Astrocyte (in vitro differentiated cells and primary cell): ENCODE data around the gene TPST2. TPM values are rescaled to one million over a fixed set of nuclear protein-coding genes. Genes with fewer than 3 reads are reported as not detected.

Source experiments
- DNase-seq: peaks from one replicate; pipeline ENCODE4 v3.0.0-alpha.2; 2010; ENCODE audit warnings: low read depth
- FAIRE-seq: peaks from 2 replicates; lab custom pipeline; 2011; peaks lifted over from hg19 to GRCh38; lab: Jason Lieb, UNC
- H2AFZ ChIP-seq: 2 replicates; pipeline ENCODE4 v1.6.0; 2012; ENCODE audit warnings: low read depth, low read length, inconsistent platforms
- H3K27ac ChIP-seq: 2 replicates; pipeline ENCODE4 v1.5.1; 2011; ENCODE audit warnings: low read depth, low read length, inconsistent platforms
- H3K27me3 ChIP-seq: 2 replicates; pipeline ENCODE4 v1.6.0; 2011; ENCODE audit warnings: low read length, inconsistent platforms; ENCODE audit not compliant: insufficient read depth
- H3K36me3 ChIP-seq: 2 replicates; pipeline ENCODE4 v1.5.1; 2011; ENCODE audit warnings: low read length, inconsistent platforms; ENCODE audit not compliant: insufficient read depth
- H3K4me1 ChIP-seq: 2 replicates; pipeline ENCODE4 v1.5.1; 2011; ENCODE audit warnings: low read length, inconsistent platforms; ENCODE audit not compliant: insufficient read depth
- H3K4me2 ChIP-seq: 2 replicates; pipeline ENCODE4 v1.6.0; 2012; ENCODE audit warnings: low read length, inconsistent platforms
- H3K4me3 ChIP-seq: 2 replicates; pipeline ENCODE4 v1.5.1; 2011; ENCODE audit warnings: low read depth, mild to moderate bottlenecking, low read length, inconsistent platforms; ENCODE audit not compliant: insufficient read depth
- H3K79me2 ChIP-seq: 2 replicates; pipeline ENCODE4 v1.6.0; 2012; ENCODE audit warnings: mild to moderate bottlenecking, low read length, inconsistent platforms; ENCODE audit not compliant: insufficient read depth
- H3K9ac ChIP-seq: 2 replicates; pipeline ENCODE4 v1.6.0; 2012; ENCODE audit warnings: mild to moderate bottlenecking, low read length, inconsistent platforms
- H3K9me3 ChIP-seq: 2 replicates; pipeline ENCODE4 v1.5.1; 2012; ENCODE audit warnings: low read depth, mild to moderate bottlenecking, low read length, inconsistent platforms; ENCODE audit not compliant: insufficient read depth
- H4K20me1 ChIP-seq: 2 replicates; pipeline ENCODE4 v1.6.0; 2012; ENCODE audit warnings: low read length, inconsistent platforms; ENCODE audit not compliant: insufficient read depth
- H3K27ac Mint-ChIP-seq: one replicate; pipeline ENCODE4 v1.8.0; 2021; ENCODE audit warnings: mild to moderate bottlenecking, mixed read lengths; ENCODE audit not compliant: unreplicated experiment
- H3K27me3 Mint-ChIP-seq: one replicate; pipeline ENCODE4 v1.8.0; 2021; ENCODE audit warnings: low read depth, mixed read lengths; ENCODE audit not compliant: unreplicated experiment
- H3K36me3 Mint-ChIP-seq: one replicate; pipeline ENCODE4 v1.8.0; 2021; ENCODE audit warnings: low read depth, mixed read lengths; ENCODE audit not compliant: unreplicated experiment
- H3K4me1 Mint-ChIP-seq: one replicate; pipeline ENCODE4 v1.8.0; 2021; ENCODE audit warnings: low read depth, mixed read lengths; ENCODE audit not compliant: unreplicated experiment
- H3K4me3 Mint-ChIP-seq: one replicate; pipeline ENCODE4 v1.8.0; 2021; ENCODE audit warnings: mild to moderate bottlenecking, moderate library complexity, mixed read lengths; ENCODE audit not compliant: unreplicated experiment
- H3K9me3 Mint-ChIP-seq: one replicate; pipeline ENCODE4 v1.8.0; 2021; ENCODE audit warnings: mild to moderate bottlenecking, mixed read lengths; ENCODE audit not compliant: unreplicated experiment
- EZH2 ChIP-seq: IDR thresholded peaks from 2 replicates; pipeline ENCODE4 v1.6.1; 2012; ENCODE audit warnings: mild to moderate bottlenecking, low read length, inconsistent platforms; ENCODE audit not compliant: insufficient read depth
- total RNA-seq: library from RNA; stranded (reverse); gene quantifications from 2 replicates; pipeline ENCODE4 v1.2.1, GENCODE V29; 2021
- TF ChIP-seq, protein P1 (sequence below): IDR thresholded peaks from 2 replicates; pipeline ENCODE4 v1.5.1; 2011; ENCODE audit warnings: low read depth, mild to moderate bottlenecking, inconsistent platforms, low read length, moderate library complexity; ENCODE audit not compliant: insufficient read depth

Gene TPST2
- total RNA-seq, 1 donor from 2014 or later: 55.7 TPM

DNA sequence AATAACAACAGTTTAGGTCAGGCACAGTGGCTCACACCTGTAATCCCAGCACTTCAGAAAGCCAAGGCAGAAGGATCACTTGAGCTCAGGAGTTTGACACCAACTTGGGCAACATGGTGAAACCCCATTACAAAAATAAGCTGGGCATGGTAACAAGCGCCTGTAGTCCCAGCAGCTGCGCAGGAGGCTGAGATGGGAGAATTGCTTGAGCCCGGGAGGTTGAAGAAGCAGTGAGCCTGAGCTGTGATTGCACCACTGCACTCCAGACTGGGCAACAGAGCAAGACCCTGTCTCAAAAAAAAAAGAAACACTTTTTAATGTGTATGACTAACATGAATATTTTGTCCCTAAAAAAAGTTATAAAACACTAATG, 53.2 kb downstream of the TPST2 start:
- no peaks in the 10 kb centered on the region for H3K27me3 ChIP-seq
- Mint-ChIP-seq H3K4me1 (no peaks in the 10 kb centered on the region), H3K27me3 (no peaks in the 10 kb centered on the region), H3K4me3 (no peak overlapping the region), H3K9me3 (no peaks in the 10 kb centered on the region), H3K27ac (no peak overlapping the region), H3K36me3 (peaks cover 38% of the 10 kb centered on the region)
- H3K4me3 ChIP-seq: no peak overlapping the region
- FAIRE-seq (no peak), DNase-seq (no peak)
- TF ChIP-seq, protein P1, sequence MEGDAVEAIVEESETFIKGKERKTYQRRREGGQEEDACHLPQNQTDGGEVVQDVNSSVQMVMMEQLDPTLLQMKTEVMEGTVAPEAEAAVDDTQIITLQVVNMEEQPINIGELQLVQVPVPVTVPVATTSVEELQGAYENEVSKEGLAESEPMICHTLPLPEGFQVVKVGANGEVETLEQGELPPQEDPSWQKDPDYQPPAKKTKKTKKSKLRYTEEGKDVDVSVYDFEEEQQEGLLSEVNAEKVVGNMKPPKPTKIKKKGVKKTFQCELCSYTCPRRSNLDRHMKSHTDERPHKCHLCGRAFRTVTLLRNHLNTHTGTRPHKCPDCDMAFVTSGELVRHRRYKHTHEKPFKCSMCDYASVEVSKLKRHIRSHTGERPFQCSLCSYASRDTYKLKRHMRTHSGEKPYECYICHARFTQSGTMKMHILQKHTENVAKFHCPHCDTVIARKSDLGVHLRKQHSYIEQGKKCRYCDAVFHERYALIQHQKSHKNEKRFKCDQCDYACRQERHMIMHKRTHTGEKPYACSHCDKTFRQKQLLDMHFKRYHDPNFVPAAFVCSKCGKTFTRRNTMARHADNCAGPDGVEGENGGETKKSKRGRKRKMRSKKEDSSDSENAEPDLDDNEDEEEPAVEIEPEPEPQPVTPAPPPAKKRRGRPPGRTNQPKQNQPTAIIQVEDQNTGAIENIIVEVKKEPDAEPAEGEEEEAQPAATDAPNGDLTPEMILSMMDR: no peak
- TF ChIP-seq EZH2: no peak
- no peaks in the 10 kb centered on the region for H3K9me3 ChIP-seq
- H3K27ac ChIP-seq: no peak overlapping the region
- H3K36me3 ChIP-seq: peaks cover 26% of the 10 kb centered on the region
- no peak overlapping the region for H2AFZ ChIP-seq
- H3K9ac ChIP-seq: no peak overlapping the region
- peaks cover 20% of the 10 kb centered on the region for H4K20me1 ChIP-seq
- peaks cover 4% of the 10 kb centered on the region for H3K4me1 ChIP-seq
- H3K4me2 ChIP-seq: no peak overlapping the region
- H3K79me2 ChIP-seq: peaks cover 5% of the 10 kb centered on the region

DNA sequence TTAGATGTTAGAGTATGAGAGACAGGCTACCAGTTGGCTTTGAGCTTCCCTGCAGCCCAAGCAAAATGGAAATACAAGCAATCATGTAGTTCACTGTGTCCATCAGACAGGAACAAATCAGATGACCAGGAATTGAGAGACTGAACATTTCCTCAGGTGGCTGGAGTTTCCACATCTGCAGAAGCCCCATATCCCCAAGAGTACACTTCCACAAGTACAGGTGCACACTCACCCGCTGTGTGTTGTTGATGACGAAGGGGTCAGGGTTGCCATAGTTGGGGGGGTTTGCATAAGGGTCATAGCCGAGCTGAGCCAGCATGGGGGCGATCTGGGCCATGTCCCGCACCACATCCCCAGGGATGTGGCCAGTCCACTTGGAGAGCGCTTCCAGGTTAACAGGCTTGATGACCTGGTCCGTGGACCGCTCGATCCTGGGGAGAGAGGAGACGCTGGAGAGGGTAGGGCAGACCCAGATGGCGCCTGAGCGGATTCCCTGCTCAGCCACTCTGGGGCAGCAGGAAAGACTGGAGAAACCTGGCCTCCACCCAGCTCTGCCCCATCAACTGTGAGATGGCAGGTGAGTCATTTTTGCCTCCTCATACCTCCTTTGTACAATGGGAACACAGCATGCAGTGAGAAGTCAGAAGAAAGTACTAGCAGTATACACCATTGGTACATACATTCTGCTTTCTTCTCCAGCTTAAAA, 53.7 kb downstream of the TPST2 start:
- Histone ChIP-seq H3K79me2 (peaks cover 5% of the 10 kb centered on the region), H2AFZ (no peak overlapping the region), H3K9ac (no peak overlapping the region), H3K27me3 (no peaks in the 10 kb centered on the region), H3K36me3 (peaks cover 31% of the 10 kb centered on the region), H3K9me3 (no peaks in the 10 kb centered on the region), H4K20me1 (peaks cover 20% of the 10 kb centered on the region), H3K4me2 (no peak overlapping the region), H3K4me3 (no peak overlapping the region), H3K4me1 (peaks cover 4% of the 10 kb centered on the region), H3K27ac (no peak overlapping the region)
- no peak overlapping the region for H3K4me3 Mint-ChIP-seq
- H3K27ac Mint-ChIP-seq: no peak overlapping the region
- no peaks in the 10 kb centered on the region for H3K9me3 Mint-ChIP-seq
- FAIRE-seq (no peak), DNase-seq (no peak)
- no peaks in the 10 kb centered on the region for H3K27me3 Mint-ChIP-seq
- peaks cover 38% of the 10 kb centered on the region for H3K36me3 Mint-ChIP-seq
- no peak for TF ChIP-seq EZH2
- TF ChIP-seq, protein P1: no peak
- H3K4me1 Mint-ChIP-seq: no peaks in the 10 kb centered on the region

DNA sequence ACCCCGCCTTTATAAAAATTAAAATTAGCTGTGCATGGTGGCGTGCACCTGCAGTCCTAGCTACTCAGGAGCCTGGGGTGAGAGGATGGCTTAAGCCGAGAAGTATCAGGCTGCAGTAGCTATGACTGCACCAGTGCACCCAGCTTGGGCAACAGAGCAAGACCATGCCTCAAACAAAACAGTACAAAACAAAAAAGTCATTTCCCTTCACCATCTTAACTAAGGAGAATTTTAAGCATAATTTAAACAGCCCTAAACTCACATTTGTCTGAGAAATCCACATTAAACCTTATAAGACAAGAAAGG, 54.4 kb downstream of the TPST2 start:
- peaks cover 31% of the 10 kb centered on the region for H3K36me3 ChIP-seq
- no peak overlapping the region for H3K27ac ChIP-seq
- H3K27ac Mint-ChIP-seq: no peak overlapping the region
- H3K4me2 ChIP-seq: no peak overlapping the region
- peaks cover 5% of the 10 kb centered on the region for H3K79me2 ChIP-seq
- H3K4me3 ChIP-seq: no peak overlapping the region
- no peak overlapping the region for H2AFZ ChIP-seq
- no peaks in the 10 kb centered on the region for H3K4me1 Mint-ChIP-seq
- H4K20me1 ChIP-seq: peaks cover 20% of the 10 kb centered on the region
- H3K36me3 Mint-ChIP-seq: peaks cover 37% of the 10 kb centered on the region
- H3K27me3 Mint-ChIP-seq: no peaks in the 10 kb centered on the region
- TF ChIP-seq EZH2: no peak
- TF ChIP-seq, protein P1: no peak
- H3K9me3 Mint-ChIP-seq: no peaks in the 10 kb centered on the region
- H3K9ac ChIP-seq: no peak overlapping the region
- no peaks in the 10 kb centered on the region for H3K9me3 ChIP-seq
- peaks cover 4% of the 10 kb centered on the region for H3K4me1 ChIP-seq
- H3K27me3 ChIP-seq: no peaks in the 10 kb centered on the region
- H3K4me3 Mint-ChIP-seq: no peak overlapping the region
- FAIRE-seq (no peak), DNase-seq (no peak)
